SK-N-DZ (cell line): Measurements from ENCODE around the gene MTX1.
A peak's percentile ranks its signal among the peaks of the same experiment; 100 is the strongest.
"Not testable (repeated sequence)": the region's sequence is repeated elsewhere in the genome, so short reads cannot be mapped to it uniquely, and the experiment has no call there.

Source experiments
- DNase-seq: peaks from one replicate; pipeline ENCODE4 v3.0.0-alpha.2; 2015; ENCODE audit warnings: low spot score

The MTX1 gene

GRCh38 chr1:155207806-155208540 lies 522 bp upstream of the MTX1 start, which contains the start of gene THBS3:
Gene THBS3, minus strand, starts transcription at chr1:155207897. Its CDS starts 21 bp downstream, at chr1:155207876.
- peak; percentile 54 for DNase-seq

- peak; percentile 40 for DNase-seq
Observed at GRCh38 chr1:155209312-155209721, 822 bp downstream of the MTX1 start.

DNA sequence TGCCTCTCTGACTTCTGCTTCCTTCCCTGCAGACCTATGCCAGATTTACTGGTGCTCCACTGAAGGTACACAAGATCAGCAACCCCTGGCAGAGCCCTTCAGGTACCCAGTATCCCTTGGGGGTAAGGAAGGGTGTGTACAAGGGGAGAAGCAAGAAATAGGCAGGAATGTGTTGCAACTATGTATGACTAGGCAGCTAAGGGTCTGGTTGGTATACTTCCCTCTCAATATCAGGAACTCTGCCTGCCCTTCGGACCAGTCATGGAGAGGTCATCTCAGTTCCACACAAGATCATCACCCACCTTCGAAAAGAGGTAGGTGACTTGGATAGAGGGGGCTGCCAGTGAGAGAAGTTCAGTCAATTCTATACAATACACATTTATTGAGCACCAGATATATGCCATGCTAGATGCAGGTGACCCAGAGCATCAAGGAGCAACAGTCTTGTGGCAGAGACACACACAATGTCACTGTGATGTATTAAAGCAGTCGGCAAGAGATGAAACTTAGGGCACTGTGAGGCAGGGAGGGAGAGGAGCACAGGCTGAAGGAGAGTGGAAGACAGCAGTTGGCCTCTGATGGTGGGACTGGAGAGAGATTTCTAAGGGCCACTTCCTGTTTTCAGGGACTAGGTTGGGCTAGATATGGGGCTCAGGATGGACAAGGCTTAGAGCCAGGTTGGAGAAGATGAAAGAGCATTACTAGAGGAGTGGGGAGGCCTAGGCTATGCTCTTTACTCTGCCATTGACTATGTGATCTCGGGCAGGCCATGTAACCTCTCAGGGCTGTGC lies 2.0 kb downstream of the MTX1 start:
- no peak for DNase-seq

- not testable (repeated sequence) for DNase-seq
Observed at GRCh38 chr1:155211381-155212050, 3.0 kb downstream of the MTX1 start.

DNA sequence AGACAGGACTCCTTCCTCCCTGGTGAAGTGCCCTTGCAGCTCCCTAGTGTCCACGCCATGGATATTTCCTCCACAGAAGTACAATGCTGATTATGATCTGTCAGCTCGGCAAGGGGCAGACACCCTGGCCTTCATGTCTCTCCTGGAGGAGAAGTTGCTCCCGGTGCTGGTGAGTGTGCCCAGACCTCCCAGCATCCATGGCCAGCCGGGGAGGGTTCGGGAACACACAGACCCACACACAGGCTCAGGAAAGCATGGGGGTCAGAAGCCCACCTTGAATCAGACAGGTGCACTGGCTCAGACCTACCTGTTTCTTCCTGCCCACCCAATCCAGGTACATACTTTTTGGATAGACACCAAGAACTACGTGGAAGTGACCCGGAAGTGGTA lies 3.6 kb downstream of the MTX1 start:
- DNase-seq = not testable (repeated sequence)

DNA sequence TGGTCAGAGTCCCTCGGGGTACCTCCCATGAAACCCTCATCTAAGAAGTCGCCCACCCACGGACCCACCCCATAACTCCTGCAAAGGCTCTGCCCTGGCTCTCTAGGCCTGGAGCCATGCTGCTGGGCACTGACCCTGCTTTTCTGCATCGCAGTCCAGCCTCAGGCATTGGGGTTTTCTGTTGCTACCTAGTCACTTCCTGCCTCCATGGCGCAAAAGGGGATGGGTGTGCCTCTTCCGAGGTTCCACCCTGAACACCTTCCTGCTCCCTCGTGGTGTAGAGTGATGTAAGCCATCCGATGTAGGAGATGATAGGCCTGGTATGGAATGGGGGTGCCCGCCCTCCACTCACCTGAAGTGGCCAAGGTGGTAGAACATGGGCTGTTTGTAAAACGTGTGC lies 6.2 kb downstream of the MTX1 start:
- DNase-seq = not testable (repeated sequence)

DNA sequence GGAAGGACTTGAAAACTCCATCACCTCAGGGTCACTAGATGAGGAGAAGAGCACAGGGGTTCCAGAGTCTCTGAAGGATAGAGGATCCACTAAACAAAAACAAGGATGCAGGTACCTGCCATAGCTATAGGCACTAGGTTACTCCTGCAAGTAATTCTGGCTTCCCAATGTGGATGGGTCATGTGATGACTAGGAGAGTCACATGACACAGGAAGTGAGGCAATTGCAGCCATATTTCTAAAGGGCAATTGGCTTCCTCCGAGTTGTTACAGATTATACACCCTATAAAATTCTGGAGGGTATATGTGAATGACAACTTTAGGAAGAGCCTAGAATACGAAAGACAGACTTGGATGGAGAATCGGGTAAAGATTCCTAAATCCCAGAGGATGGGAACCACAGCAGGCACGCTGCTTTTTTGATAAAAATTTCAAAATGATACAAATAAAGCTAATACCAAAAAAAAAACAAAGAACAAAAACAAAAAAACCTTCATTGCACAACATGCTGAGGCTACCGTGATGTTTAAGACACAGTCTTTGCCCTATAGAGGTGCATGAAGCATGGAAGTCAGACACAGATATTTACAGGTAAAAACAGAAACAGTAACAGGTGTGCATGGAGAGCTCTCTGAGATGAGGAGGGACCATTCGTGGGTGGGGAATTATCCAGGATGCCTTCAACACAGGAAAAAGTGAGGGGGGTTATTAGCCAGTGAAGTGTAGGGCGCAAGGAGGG lies 10.5 kb downstream of the MTX1 start:
- peak; percentile 74 for DNase-seq

DNA sequence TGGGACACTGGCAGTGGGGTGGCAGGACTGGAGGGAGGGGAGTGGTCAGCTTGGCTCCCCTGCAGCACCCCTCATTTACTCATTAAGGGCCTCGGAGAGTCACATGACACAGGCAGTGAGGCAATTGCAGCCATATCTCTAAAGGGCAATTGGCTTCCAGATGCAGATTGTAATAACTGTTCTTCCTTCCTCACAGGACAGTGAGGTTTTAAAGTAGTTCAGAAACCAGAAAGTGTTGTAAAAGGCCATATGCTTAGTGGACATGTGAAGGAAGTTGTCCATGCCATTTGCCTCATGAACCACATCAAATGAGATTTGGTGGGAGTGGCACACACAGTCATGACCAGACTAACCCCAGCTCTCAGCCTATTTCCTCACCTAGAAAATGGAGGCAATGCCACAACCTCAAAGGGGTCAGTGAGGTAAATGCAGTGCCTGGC lies 11.1 kb downstream of the MTX1 start:
- no peak for DNase-seq

- not testable (repeated sequence) for DNase-seq
Observed at GRCh38 chr1:155220211-155220965, 11.9 kb downstream of the MTX1 start.

DNA sequence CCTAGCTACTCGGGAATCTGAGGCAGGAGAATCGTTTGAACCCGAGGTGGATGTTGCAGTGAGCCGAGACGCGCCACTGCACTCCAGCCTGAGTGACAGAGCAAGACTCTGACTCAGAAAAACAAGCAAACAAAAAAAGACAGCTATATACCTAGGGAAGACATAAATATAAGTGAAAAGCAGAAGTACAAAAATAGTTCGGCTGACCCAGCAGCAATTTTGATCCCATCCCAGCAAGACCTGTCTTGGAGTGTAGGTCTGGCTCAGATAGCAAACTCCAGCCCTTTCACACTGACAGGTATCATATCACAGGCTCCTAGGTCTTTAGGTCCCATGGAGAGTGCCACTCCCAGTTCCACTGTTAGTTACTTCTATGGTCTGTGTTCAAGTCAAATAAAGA lies 14.6 kb downstream of the MTX1 start:
- DNase-seq = no peak

DNA sequence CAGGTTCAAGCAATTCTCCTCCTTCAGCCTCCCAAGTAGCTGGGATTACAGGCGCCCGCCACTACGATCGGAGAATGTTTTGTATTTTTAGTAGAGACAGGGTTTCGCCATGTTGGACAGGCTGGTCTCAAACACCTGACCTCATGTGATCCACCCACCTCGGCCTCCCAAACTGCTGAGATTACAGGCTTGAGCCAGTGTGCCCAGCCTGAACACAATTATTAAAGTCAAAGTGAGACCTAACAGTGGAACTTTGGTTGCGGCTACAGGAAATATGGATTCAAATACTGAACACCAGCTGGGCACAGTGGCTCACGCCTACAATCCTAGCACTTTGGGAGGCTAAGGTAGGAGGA lies 16.9 kb downstream of the MTX1 start:
- DNase-seq = not testable (repeated sequence)

DNA sequence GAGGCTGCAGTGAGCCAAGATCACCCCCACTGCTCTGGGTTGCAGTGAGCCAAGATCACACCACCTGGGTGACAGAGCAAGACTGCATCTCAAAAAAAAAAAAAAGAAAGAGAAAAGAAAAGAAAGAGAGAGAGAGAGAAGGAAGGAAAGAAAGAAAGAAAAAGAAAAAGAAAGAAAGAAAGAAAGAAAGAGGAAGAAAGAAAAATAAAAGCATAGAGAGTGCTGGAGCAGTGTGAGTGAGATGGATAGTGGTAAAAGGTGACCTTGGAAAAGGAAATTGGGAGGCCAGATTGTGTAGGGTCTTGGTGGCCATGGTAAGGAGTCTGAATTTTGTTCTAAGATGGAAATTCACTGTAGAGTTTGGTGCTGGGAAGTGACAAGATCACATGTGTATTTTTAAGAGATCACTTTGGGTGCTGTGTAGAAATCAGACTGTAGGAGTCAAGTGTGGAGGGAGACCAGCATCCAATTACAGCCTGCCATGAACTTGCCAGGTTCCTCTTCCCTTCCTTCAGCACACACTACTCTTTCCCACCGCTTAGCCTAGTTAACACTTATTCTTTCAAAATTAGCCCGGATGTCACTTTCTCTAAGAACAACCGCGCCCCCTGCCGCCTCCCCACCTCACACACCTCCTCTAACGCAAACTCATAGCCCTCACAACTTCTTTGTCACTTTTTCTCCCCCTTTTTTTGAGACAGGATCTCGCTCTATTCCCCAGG lies 17.9 kb downstream of the MTX1 start:
- peak; percentile 82 for DNase-seq

- DNase-seq = peak; percentile 76
Observed at GRCh38 chr1:155226910-155227260, 18.4 kb downstream of the MTX1 start.

- DNase-seq = peak; percentile 100
Observed at GRCh38 chr1:155227261-155228095, 19.0 kb downstream of the MTX1 start.

GRCh38 chr1:155228096-155228427 lies 19.6 kb downstream of the MTX1 start:
- no peak for DNase-seq

DNA sequence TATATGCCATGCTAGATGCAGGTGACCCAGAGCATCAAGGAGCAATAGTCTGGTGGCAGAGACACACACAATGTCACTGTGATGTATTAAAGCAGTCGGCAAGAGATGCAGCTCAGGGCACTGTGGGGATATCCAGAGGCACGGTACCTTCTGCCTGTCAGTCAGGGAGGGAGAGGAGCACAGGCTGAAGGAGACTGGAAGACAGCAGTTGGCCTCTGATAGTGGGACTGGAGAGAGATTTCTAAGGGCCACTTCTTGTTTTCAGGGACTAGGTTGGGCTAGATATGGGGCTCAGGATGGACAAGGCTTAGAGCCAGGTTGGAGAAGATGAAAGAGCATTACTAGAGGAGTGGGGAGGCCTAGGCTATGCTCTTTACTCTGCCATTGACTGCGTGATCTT lies 22.8 kb downstream of the MTX1 start:
- DNase-seq = not testable (repeated sequence)

DNA sequence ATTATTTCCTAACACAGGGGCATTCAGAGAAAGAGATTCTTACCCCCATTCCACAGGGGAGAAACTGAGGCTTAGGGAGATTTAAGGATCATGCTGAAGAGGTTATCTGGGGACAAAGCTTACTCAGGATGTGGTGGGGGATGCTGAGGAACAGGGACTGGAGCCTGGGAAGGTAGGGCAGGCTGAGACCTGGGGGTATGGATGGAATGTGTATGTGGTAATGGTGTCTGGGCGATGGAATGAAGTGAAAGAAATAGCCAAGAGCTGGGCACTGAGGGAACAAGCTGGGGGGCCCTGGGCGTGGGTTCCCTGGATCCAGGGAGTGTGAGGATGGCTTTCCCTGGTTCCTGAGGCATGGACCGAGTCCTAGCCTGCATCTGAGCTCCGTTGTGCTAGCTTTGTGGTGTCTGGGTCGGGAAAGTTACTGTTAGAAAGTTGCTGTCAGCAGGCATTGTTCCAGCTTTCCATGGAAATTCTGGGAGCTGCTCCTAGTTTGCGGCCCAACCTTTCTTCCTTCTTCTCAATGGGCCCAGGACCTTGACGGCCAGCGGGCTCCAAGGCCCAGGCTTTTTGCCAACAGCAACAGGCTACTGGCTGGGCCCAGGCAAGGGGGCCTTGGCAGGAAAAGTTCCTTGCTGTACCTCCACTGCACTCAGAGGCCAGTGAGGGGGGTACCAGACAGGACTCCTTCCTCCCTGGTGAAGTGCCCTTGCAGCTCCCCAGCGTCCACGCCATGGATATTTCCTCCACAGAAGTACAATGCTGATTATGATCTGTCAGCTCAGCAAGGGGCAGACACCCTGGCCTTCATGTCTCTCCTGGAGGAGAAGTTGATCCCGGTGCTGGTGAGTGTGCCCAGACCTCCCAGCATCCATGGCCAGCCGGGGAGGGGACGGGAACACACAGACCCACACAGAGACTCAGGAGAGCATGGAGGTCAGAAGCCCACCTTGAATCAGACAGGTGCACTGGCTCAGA lies 23.8 kb downstream of the MTX1 start:
- not testable (repeated sequence) for DNase-seq

DNA sequence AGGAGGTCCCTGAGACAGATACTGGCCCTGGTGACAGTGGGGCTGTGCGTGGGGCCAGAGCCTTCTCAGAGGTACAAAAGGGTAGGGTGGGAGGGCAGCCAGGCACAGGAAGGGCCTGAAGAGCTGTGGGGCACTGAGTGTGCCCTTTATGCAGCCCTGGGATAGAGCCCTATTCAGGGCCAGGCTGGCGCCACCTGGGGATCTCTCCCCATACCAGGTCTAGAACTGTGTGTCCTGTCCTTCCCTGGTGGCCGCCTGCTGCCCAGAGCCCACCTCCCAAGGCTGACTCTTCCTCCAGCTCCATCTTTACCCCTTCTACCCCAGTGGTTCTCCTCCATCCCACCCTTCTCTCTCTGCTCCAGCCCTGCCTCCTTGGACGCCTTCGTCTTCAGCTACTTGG lies 25.0 kb downstream of the MTX1 start:
- not testable (repeated sequence) for DNase-seq
